NCI-H146 treated with DMSO at 0.1 percent for 48 hours (cell line): Measurements from ENCODE around the gene NR6A1.
A peak's percentile ranks its signal among the peaks of the same experiment; 100 is the strongest.
"Not testable (repeated sequence)": the region's sequence is repeated elsewhere in the genome, so short reads cannot be mapped to it uniquely, and the experiment has no call there.

Experiments
- DNase-seq: peaks from one replicate; lab custom pipeline; 2025; ENCODE audit not compliant: unreplicated experiment; lab: John Stamatoyannopoulos, UW

NR6A1 gene

GRCh38 chr9:124621371-124622328 is 149.5 kb downstream of the NR6A1 start:
- DNase-seq: no peak

- DNase-seq: no peak
These were observed 152.6 kb downstream of the NR6A1 start for GRCh38 chr9:124618476-124618875.

GRCh38 chr9:124617477-124618141 is 153.5 kb downstream of the NR6A1 start:
- DNase-seq: peak; percentile 26

- no peak for DNase-seq
These were observed 154.2 kb downstream of the NR6A1 start for GRCh38 chr9:124616961-124617360.

GRCh38 chr9:124615840-124616239 is 155.3 kb downstream of the NR6A1 start:
- DNase-seq: not testable (repeated sequence)

GRCh38 chr9:124615100-124615742 is 155.9 kb downstream of the NR6A1 start:
- DNase-seq: no peak

- no peak for DNase-seq
These were observed 157.3 kb downstream of the NR6A1 start for GRCh38 chr9:124613849-124614248.

GRCh38 chr9:124611106-124611505 is 160.0 kb downstream of the NR6A1 start:
- DNase-seq: no peak

- DNase-seq: no peak
These were observed 165.1 kb downstream of the NR6A1 start for GRCh38 chr9:124606027-124606426.

- no peak for DNase-seq
These were observed 165.9 kb downstream of the NR6A1 start for GRCh38 chr9:124605258-124605657.

- DNase-seq: no peak
These were observed 168.5 kb downstream of the NR6A1 start for GRCh38 chr9:124602632-124603031.

- no peak for DNase-seq
These were observed 168.9 kb downstream of the NR6A1 start for GRCh38 chr9:124602204-124602603.

- DNase-seq: no peak
These were observed 170.7 kb downstream of the NR6A1 start for GRCh38 chr9:124600407-124600806.

GRCh38 chr9:124599121-124599795 is 171.9 kb downstream of the NR6A1 start:
- DNase-seq: no peak

- DNase-seq: no peak
These were observed 173.1 kb downstream of the NR6A1 start for GRCh38 chr9:124598048-124598447.

- DNase-seq: no peak
These were observed 174.8 kb downstream of the NR6A1 start for GRCh38 chr9:124596172-124596839.

GRCh38 chr9:124595743-124596142 is 175.4 kb downstream of the NR6A1 start:
- DNase-seq: no peak

- DNase-seq: no peak
These were observed 176.4 kb downstream of the NR6A1 start for GRCh38 chr9:124594673-124595072.

- no peak for DNase-seq
These were observed 176.9 kb downstream of the NR6A1 start for GRCh38 chr9:124594225-124594624.

GRCh38 chr9:124593651-124594058 is 177.5 kb downstream of the NR6A1 start:
- DNase-seq: no peak

GRCh38 chr9:124593200-124593599 is 177.9 kb downstream of the NR6A1 start:
- DNase-seq: no peak
